IPS-NIHi7 (cell line): ENCODE data around the gene CFAP46.

Experiments
- DNase-seq: peaks from one replicate; pipeline ENCODE4 v3.0.0; 2012; ENCODE audit warnings: mixed read lengths; ENCODE audit errors: extremely low spot score

Gene CFAP46

DNA sequence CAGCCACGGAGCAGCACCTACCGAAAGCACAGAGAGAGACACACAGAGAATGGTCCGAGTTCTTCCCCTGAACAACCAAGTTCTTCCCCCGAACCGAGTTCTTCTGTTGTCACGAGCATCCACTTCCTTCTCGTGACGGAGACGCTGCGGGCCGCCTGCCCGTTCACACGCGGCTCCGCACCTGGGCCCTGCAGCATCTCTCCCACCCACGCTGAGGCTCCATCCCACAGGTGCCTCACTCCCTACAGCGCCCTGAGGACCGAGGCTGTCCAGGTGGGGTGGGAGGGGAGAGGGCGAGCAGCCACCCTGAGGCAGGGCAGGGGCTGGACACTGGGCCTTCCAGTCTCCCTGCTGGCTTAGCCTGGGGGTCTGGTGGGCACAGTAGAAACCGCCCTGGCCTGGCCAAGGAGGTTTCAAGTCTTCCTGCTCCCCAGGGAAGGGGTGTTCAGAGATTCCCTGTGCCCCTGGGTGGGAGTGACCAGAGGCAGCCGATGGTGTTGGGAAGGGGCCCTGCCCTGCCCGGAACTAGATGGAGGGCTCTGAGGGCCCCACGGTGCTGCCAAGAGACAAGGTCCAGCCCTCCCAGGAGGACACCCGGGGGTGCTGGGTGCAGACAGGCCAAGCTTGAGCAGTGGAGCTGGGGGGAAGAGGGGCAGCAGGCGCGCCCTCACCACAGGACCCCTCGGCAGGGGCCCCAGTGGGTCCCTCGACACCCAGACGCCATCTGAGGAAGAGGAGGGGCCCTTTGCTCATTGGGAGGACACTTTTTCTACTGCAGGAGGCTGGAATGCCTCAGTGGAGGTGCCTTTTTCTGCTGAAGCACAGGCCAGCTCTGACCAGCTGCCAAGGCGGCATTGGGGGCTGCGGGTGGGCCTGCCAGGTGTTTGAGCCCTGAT lies 151.2 kb downstream of the CFAP46 start:
- no peak for DNase-seq

DNA sequence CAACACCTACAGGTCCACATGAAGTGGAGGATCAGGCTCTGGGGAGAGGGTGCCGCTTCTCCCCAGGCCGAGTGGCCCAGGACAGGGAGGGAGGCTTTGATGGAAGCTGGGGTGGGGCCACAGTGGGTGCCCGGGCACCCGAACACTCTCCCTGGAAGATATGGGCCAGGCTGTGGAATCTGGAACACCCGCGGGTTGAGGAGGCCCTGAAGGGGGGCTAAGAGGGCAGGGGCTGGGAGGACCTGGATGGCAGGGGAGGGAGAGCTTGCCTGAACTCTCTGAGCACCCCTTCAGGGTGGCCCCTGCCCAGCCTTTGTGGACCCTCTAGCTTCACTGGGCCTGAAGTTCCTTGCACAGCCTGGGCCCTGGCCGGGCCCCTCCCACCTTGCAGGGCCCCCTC lies 151.9 kb downstream of the CFAP46 start:
- no peak for DNase-seq

DNA sequence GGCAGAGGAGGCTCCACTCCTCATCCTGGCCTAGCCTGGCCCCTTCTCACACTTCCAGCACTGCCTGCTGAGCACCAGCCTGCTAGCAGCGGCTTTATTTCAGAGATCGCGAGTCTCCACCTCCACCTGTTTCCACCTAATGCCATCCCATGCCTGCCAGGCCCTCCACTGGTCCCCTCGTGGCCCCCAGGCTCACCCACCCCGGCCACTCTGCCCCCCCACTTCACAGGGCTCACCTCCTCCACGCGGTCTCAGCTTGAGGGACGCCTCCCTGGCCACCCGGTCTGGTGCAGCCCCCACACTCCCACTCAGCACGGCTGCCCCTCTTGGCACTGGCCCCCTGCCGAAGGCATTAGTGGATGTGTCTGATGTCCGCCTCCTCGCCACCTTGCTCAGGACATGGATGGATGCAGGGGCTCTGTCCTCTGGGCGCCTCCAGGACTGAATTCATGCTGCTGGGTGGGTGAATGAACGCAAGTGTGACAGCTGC lies 152.7 kb downstream of the CFAP46 start:
- no peak for DNase-seq

DNA sequence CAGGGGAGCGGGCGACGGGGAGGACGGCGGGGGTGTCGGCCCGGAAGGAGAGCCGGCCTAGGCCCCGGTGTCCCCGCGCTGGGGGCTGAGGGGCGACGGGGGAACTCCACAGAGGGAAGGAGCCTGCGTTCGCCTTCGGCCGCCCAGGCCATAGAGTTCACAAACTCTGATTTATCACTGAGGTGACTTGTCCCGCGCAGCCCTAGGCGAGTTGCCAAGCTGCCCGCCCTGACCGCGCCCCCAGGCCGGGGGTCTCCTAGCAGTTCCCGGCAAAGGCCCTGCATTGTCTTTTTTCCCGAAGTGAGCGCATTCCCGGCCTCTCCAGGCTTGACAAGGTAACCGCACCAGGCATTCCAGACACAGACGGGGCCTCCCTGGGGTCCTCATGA lies 153.5 kb downstream of the CFAP46 start:
- peak; percentile 56 for DNase-seq

GRCh38 chr10:132788180-132788830 lies 154.1 kb downstream of the CFAP46 start:
- DNase-seq: peak; percentile 60

- peak; percentile 80 for DNase-seq
Measured at GRCh38 chr10:132787495-132788179, 154.7 kb downstream of the CFAP46 start.

DNA sequence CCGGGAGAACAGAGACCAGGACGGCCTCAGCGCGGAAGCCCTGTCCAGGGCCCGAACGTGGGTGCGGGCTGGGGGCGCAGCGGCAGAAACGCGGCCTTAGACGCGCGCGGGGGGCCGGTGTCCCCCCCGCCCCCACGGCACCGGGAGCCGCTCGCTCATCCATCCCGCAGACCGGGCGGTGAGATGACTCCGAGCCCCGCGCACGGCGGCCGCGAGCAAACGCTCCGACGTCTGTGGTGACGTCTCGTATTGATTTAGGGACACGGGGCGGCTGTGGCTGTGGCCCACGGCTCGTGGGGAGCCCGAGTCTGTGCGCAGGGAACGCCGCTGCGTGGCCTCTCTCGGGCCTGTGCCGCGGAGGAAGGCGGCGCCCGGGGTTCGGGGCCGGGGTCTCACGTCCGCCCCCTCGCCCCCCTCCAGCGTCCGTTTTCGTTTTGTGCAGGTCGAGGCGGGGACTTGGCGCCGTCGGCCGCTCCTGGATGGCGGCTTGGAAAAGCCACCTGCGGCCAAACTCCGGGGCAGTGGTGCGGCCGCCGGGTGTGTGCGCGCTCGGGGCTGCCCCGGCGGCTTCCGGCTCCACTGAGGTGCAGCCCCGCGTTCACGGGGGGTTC lies 155.4 kb downstream of the CFAP46 start:
- peak; percentile 61 for DNase-seq

DNA sequence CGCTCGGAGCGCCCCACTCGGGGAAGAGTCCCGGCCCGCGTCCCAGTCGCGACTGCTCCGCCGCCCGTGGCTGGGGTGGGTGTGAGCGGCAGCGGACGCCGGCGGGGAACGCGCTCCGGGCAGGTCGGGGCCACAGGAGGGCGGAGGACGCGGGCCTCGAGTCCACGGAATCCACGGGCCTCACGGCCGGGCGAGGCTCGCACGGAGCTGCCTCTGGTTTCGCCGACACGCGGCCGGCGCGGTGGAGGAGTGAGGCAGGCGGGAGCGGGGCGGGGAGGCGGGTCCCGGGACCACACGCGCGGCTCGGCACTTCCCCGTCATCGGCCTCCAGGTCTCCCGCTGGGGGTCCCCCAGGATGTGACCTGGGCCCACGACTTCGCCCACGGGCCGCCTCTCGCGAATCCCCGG lies 155.9 kb downstream of the CFAP46 start:
- DNase-seq: no peak

GRCh38 chr10:132785723-132786475 lies 156.5 kb downstream of the CFAP46 start, which contains the start of gene NKX6-2:
Gene NKX6-2, minus strand, starts transcription at chr10:132786147. Its CDS starts 199 bp downstream, at chr10:132785948.
- DNase-seq: peak; percentile 56

DNA sequence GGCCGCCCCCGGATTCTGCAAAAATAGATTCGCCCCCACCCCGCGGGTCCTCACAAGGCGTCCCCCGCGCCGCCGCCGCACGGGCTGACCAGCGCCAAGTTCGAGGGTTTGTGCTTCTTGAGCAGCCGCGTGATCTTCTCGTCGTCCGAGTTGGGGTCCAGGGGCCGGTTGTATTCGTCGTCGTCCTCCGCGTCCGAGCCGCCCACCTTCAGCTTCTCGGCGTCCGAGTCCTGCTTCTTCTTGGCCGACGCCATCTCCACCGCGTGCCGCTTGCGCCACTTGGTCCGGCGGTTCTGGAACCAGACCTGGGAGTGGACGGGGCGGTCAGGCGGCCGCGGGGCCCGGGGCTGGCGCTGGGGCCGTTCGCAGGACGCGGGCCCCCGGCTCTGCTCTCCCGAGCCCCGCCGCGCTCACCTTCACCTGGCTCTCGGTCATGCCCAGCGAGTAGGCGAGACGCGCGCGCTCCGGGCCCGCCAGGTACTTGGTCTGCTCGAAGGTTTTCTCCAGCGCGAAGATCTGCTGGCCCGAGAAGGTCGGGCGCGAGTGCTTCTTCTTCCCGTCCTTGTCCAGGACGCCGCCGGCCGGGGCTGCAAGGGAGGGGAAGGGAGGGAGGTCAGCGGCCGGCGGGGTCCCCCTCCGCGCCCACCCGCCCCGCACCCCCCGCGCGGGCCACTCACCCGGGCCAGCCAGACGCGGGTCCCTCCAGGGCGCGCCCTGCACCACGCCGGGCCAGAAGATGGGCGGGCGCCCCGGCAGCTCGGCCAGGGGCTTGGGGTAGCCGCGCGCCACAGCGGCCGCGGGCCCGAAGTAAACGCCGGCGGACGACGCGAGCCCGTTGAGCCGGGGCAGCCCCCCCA lies 157.3 kb downstream of the CFAP46 start:
- DNase-seq: no peak

- DNase-seq: no peak
Measured at GRCh38 chr10:132783940-132784865, 158.2 kb downstream of the CFAP46 start.

GRCh38 chr10:132783165-132783939 lies 159.0 kb downstream of the CFAP46 start:
- no peak for DNase-seq

DNA sequence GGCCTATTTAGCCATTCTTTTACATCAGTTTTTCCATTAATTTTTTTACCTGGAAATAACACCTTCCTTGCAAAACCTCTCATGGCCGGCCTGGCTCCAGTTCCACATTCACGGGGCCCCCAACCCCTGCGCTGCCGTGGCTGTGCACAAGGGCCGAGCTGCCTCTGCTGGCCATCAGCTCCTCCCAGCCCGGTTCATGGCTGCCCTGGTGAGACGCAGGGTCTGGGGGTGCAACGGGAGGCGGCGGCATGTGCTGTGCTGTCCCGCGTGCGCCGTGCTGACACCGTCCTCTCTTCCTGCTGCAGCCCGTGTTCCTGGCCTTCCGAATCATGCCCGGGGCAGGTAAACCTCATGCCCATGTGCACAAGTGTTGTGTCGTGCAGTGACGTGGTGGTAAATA lies 160.8 kb downstream of the CFAP46 start:
- no peak for DNase-seq

GRCh38 chr10:132780356-132780755 lies 162.0 kb downstream of the CFAP46 start:
- no peak for DNase-seq

DNA sequence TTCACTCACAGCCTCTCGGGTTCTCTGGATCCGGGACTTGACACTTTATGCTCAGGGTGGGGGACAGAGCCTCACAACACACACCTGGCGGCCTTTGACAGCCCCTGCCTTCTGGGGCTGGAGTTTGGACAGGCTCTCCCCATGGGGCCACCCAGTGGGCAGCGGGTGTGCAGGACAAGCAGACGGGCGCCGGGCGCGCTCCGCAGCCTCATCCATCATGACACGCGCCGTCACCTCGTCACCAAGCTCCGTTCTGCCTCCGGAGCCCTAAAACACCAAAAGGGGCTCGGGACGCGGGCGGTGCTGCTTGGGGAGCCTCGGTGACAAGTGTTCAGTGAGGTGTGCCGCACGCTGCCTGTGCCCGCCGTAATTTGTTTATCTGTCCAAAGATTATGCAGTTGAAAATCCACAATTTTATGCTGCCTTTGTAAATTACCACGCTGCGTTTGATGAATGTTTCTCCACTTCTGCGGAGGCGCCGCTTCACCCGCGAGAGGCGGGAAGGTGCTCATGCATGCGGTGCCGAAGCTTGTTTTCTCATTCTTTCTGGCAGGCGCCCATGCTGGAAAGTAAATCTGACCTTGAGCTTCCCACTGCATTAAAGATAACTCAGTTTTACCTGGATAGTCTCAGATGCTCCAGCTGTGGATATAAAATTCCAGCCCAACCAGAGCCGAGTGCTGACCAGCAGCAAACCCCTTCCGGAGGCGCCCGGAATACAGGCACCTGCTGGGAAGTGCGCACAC lies 162.6 kb downstream of the CFAP46 start:
- DNase-seq: no peak

DNA sequence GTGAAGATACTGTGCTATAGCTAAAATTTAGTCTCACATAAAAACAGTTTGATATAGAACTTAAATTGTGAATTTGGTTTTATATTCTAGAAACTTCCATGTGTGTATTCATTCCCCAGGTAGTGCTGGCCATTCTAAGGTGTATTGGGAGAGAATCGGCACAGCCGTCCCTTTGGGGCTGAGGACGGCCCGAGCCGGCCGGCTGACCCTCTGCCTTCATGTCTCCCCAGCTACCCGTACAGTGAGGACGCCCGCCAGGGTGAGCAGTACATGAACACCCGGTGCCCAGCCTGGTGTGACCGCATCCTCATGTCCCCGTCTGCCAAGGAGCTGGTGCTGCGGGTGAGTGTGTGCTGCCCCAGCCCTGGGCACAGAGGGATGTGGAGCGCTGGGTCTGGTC lies 164.9 kb downstream of the CFAP46 start:
- no peak for DNase-seq

- DNase-seq: no peak
Measured at GRCh38 chr10:132776821-132777220, 165.5 kb downstream of the CFAP46 start.

DNA sequence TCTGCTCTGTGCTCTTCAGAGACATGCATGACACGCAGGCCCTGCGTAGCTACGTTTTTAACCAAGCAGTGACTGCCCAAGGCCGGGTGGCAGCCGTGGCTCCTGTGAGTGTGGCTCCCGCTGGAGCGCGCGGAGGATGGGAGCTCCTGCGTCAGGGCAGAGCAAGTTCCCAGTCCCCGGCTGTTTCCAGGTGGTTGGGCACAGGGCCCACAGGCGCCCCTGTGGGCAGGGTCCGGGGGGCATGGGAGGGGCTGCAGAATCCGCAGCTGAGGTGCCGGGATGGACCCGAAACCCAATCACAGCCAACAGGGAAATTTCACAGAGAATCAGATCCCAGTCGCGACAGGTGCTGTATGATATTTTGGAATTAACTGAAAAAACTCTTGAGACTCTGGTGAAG lies 166.2 kb downstream of the CFAP46 start:
- no peak for DNase-seq
